ENCODE results near the gene ELOVL6.

- no peak for TF ChIP-seq POLR2A (IDR thresholded peaks at IDR 0.05; ENCODE audit: low read depth, low read length)
- TF ChIP-seq CTCF (conservative IDR thresholded peaks at IDR 0.05; ENCODE audit: low read depth, low read length): no peak
- no peak for TF ChIP-seq SMC3 (IDR thresholded peaks at IDR 0.05; ENCODE audit: low read depth, low read length)
- TF ChIP-seq USF2 (IDR thresholded peaks at IDR 0.05; ENCODE audit: low read depth, low read length): no peak
Measured at GRCh38 chr4:110002326-110002725, 196.1 kb downstream of the ELOVL6 start.
